ENCODE results near the gene OR2W3.

GRCh38 chr1:247862756-247863155, 32.6 kb upstream of the OR2W3 start:
- TF ChIP-seq CTCF (IDR thresholded peaks at IDR 0.05) (no peak), POLR2AphosphoS5 (IDR thresholded peaks at IDR 0.05) (no peak)
